Activated CD8-positive, alpha-beta memory T cell treated with anti-CD3 and anti-CD28 coated beads for 36 hours (primary cell): Measurements from ENCODE around the gene AP2A2. TPM values are rescaled to one million over a fixed set of nuclear protein-coding genes. Genes with fewer than 3 reads are reported as not detected.

ENCODE experiments used
- CTCF ChIA-PET: fragments of 350-600 bp; sonication (Branson Sonifier 250); formaldehyde crosslinking; loops from one replicate; lab custom pipeline; 2021; ENCODE audit warnings: antibody characterized with exemption; lab: Charles Lee
- POLR2A ChIA-PET: fragments of 350-600 bp; sonication (Branson Sonifier 250); formaldehyde crosslinking; loops from one replicate; lab custom pipeline; 2021; ENCODE audit warnings: antibody characterized with exemption; lab: Charles Lee
- total RNA-seq, 2 experiments: library from RNA; stranded (reverse); gene quantifications; one replicate each; pipeline ENCODE4 v1.2.3, GENCODE V29; 2021

AP2A2 gene
- 10 to 100 TPM; 37.8 to 38.3 TPM for total RNA-seq

DNA sequence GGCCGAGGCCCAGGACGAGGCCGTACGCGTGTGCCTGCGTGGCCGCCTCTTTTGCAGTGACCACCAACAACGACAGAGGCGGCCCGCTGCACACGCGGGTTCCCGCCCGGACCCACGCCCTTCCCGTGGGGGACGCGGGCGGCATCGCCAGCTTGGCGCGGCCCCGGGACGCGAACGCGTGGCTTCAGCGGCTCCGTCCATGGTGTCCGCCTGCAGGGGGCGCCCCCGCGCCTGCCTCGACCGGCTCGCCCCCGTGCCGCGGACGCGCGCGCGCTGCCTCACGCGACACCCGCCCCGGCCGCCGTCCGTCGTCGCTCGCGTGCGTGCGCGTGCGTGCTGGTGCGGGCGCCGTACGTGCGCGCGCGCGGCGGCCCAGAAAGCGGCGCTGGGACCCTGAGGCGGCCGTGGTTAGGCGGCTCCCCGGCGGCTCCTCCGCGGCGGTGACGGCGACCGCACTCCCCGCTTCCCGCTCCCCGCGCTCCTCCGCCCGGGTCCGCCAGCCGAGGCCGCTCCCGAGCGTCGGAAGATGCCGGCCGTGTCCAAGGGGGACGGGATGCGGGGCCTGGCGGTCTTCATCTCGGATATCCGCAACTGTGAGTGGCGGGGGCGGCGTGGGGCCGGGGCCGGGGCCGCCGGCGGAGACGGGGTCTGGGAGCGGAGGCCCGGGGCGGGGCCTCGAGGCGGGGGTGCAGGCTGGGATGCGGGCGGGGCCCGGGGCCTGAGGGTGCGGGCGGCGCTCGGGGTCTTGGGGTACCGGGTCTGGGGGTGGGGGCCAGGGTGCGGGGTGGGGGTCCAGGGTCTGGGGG lies at the start of gene AP2A2:
Gene AP2A2, plus strand, starts transcription at position 375 of the 806 bp plus-strand sequence. Its CDS starts 152 bp downstream, at position 527.
- ChIA-PET CTCF (interaction anchor here (0.6 to 1.2 kb wide), 5 partner anchors 10 to 125 kb away, joined by 3 to 4 read pairs (median 3); no protein-coding TSS in a partner anchor), POLR2A (no interaction called here)

DNA sequence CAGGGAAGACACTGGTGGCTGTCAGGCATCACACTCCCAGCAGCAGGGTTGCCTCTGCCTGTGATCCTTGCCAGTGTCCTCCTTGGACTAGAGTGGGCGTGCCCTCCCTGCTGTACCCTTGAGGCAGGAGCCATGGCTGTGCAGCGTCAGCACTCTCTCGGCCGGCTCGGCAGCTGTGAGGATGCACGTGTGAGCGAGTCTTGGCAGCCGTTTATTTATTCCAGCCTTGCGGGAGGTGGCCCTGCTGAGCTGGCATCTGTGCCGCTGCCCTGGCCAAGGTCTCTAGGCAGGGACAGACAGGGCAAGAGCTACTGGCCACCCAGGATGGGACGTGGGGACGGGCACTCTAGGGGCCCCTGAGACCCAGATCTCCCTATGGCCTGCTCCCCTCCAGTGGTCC lies 49.1 kb upstream of the AP2A2 start:
- POLR2A ChIA-PET, result no interaction called here

DNA sequence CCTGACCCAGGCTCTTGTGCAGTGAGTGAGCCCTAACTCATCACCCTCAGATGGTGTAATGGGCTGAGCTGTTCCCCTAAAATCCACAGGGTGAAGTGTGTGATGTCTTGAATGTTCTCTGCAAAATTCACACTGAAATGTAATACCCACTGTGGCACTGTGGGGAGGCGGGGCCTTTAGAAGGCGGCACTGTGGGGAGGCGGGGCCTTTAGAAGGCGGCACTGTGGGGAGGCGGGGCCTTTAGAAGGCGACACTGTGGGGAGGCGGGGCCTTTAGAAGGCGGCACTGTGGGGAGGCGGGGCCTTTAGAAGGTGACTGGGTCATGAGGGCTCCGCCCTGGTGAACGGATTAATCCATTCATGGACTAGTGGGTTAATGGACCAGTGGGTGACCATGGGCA lies 48.1 kb upstream of the AP2A2 start:
- CTCF ChIA-PET, result no interaction called here
- POLR2A ChIA-PET, result no interaction called here

More for the DNA sequence above, 49.1 kb upstream of the AP2A2 start:
- CTCF ChIA-PET, result no interaction called here

DNA sequence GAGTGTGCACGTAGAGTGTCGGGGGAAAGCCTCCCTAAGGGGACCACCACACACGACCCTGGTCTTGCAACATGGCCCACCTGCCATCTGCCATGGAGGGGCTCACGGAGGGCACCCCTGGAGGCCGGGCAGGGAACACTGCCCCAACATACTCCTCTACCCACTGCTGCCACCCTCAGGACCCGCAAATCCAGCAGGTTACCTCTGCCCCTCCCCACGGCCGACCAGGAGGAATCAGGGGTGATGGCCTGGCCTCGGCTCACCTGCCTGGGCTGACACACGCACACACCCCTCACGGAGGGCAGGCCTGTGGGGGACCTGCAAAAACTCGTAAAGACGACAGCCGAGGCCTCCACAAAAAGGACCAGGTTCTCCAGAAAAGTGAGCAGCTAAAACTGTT lies 45.2 kb upstream of the AP2A2 start:
- POLR2A ChIA-PET, result no interaction called here
- CTCF ChIA-PET, result no interaction called here

DNA sequence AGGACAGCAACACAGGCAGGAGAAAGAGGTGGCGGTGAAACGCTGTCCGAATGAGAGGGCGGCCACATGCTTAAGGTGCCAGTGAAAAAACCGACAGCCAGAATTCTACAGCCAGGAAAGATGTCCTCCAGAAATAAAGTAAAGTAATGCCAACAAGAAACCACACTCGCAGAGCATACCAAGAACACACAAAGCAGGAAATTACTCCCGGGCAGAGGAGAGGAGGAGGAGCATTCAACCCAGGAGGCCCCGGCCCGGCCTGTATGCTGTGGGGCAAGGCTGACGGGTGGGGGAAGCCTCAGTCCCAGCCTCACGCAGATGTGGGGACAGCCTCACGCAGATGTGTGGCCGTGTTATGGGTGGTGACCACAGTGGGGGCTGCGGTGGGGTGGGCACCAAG lies 43.1 kb upstream of the AP2A2 start:
- POLR2A ChIA-PET, result no interaction called here
- CTCF ChIA-PET, result no interaction called here

DNA sequence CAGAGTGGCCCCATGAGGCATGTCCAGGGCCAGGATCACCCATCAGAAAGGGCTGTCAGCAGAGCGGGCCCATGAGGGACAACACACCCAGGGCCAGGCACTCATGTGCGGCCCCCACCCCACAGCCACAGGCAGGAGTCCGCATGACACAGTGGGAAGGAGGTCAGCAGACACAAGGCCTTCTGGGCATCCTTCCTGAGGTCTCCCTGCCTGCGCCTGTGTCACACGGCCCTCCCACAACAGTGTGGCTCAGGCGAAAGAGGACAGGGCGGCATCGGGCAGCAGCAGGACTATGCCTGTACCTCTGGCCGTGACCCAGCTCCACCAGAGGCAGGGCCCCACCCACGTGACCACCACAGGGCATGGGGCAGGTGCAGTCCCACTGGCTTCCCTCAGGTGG lies 42.1 kb upstream of the AP2A2 start:
- CTCF ChIA-PET, result no interaction called here

DNA sequence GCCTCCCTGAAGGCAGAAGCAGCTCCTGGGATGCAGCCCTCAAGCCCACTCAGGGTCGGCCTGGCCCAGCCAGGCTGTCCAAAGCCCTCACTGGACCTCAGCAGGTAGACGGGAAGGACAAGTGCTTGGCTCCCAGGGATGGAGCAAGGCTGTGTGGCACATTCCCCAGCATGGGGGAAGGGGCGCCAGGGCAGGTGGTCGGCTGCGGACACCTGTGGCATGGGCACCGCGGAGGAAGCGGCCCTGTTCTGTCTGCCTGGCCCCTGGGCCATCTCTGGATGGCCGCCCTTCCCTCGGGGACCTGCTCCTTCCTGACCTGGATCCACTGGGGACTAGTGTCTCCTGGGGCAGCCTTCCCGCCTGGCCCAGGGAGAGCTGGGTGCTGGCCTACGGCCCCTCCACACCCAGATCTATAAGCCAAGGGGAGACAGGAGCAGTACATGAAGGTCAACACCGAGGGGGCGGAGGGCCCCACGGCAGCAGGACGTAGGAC lies 41.0 kb upstream of the AP2A2 start:
- CTCF ChIA-PET, result no interaction called here
- POLR2A ChIA-PET, result interaction anchor here (0.6 kb wide), 1 partner anchor 575 kb away, joined by 3 read pairs; no protein-coding TSS in a partner anchor

More for the DNA sequence above, 42.1 kb upstream of the AP2A2 start:
- POLR2A ChIA-PET, result no interaction called here

DNA sequence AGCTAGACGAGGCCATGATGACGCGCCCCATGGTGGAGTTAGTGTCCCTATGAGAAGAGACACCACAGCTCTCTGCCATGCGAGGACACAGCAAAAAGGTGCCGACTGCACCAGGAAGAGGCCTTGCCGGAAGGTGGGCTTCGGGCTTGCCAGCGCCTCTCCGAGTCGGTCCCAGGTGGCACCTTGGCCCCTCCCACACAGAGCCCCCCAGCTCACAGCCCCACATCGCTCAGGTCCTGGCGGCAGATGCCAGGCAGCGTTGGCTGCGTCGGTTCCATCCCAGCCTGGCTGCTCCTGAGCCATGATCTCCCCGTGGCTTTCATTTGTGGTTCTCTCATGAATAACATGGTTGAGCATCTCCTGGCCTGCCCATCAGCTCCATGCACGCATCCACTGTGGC lies 39.1 kb upstream of the AP2A2 start:
- CTCF ChIA-PET, result interaction anchor here (0.6 to 1.5 kb wide), 2 partner anchors 12 to 35 kb away, joined by 3 read pairs; no protein-coding TSS in a partner anchor
- POLR2A ChIA-PET, result no interaction called here

DNA sequence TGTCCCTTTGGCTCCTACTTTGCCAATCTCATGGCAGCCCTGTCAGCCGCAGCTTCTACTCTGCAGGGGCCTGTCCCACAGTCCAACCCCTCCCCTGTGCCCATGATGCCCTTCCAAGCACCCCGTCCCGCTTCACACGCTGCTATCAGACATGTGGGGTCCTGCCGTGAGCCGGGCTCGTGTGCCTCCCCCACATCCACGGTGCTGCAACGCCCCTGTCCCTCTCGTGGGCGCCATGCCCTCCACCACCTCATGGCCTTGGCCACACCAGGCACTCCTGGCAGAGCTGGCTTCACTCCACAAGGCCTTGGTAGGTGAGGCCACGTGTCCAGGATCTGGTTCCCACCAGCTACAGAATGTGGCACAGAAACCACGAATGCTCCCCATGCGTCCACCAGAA lies 38.1 kb upstream of the AP2A2 start:
- CTCF ChIA-PET, result interaction anchor here (1.5 kb wide), 1 partner anchor 13 kb away, joined by 3 read pairs; no protein-coding TSS in a partner anchor
- POLR2A ChIA-PET, result no interaction called here

DNA sequence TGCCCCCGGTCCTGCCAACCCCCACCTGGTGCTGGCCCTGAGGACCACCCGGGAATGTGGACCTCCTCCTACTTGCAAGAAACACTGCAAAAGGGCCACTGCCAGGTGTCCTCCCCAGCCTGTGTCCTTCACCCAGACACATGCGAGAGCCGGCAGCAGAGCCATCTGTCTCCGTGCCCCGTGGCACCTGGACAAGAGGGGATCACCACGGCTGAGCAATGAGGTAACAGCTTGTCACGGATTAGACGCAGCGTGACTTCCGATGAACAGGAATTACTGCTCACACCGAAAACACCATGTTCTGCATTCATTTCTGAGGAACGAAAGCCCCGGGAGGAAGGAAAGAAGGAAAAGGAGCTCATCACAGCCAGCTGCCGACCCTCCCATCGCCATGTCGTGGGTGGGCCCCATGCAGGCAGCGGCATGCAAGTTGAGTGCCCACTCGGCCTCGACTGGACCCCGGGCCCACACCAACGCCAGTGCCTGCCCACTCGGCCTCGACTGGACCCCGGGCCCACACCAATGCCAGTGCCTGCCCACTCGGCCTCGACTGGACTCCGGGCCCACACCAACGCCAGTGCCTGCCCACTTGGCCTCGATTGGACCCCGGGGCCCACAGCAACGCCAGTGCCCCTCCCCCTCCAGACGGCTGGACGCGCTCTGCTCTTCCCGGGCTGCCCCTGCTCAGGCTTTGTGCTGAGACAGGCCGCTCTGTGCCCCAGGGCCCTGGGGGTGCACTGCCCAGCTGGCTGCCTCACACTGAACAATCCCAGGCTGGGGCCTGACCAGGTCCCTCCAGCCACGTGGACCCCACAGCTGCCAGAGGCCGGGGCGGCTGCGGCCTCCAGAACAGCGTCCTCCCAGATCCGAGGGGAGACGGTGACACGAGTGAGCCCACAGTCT lies 37.1 kb upstream of the AP2A2 start:
- CTCF ChIA-PET, result no interaction called here

DNA sequence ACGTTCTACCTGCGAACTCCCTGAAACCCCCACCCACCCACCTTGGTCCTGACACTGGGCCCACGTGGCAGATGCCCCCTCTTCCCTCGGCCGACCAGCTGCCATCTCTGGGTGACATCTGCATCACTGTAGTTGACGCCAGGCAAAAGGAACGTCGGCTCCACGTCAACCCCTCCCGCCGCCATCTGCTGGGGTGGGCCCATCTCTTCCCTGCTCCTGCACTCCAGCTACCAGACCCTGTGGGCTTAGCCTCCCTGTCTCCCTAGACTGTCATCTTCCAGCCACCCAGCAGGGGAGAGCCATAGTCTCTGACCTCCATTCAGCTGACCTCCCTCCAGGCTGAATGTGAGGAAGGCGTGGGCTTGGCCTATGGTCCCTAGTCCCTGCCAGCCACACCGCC lies 36.4 kb upstream of the AP2A2 start:
- ChIA-PET CTCF (no interaction called here), POLR2A (no interaction called here)

More for the DNA sequence above, 37.1 kb upstream of the AP2A2 start:
- POLR2A ChIA-PET, result no interaction called here

DNA sequence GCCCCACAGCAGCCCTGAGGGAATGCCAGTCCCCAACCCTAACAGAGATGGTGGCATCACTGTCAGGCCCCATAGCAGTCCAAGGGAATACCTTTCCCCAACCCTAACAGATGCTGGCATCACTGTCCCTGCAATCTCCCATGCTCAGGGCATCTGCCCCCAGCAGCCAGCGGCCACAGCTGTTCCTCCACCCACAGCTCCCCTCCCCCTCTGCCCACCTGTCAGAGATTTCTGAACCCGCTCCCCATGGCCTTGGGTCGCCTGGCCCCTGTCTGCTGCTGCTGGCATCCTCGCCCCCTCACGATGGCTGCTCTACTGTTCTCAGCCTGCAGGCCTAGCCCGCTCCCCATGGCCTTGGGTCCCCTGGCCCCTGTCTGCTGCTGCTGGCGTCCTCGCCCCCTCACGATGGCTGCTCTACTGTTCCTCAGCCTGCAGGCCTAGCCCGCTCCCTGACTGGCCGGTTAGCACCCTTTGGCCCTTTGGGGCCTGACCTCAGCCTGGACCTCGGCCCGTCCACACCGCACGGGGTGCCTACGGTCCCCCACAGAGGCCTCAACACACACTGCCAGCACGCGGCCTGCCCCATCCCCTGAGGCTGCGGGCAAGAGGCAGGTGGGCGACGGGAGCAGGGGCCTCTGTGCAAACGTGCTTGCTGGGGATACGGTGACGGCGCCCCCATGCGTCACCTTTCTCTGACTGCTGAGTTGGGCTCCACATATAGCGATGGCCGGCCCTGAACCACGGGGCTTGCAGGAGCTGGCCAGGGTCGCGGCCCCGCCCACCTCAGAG lies 35.8 kb upstream of the AP2A2 start:
- ChIA-PET CTCF (no interaction called here), POLR2A (no interaction called here)

DNA sequence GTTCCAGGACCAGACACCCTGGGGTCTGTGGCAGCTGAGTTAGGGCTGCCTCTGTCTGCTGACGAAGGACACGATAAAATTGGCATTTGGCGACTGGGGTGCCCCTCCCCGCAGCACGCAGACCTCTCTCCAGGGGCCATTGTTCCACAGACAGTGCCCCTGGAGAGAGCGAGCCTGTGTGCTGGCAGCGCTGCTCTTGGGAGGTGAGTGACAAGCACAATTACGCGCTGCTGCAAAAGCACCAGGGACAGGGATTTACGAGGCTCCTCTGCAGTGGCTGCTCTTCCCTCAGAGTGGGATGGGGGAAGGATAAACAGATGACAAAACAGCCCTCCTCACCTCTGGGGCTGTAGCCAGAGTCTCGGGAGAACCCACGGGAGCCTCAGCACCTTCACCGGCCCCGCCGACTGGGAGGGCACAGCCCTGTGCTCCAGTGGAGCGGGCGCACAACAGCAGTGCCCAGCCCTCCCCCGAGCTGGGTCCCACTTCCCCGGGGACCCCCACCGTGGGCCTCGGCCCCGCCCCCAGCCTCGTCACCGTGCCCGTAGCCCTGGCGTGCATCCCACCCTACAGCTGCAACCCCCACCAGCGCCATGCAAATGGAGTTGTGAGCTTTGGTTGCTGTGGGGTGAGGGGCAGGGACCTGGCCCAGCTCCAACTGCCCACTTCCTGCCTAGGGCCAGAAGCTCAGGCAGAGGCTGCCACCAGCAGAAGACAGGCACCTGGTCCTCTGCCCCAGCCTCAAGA lies 34.7 kb upstream of the AP2A2 start:
- ChIA-PET POLR2A (no interaction called here), CTCF (interaction anchor here (1.0 kb wide), 1 partner anchor 43 kb away, joined by 3 read pairs; no protein-coding TSS in a partner anchor)

DNA sequence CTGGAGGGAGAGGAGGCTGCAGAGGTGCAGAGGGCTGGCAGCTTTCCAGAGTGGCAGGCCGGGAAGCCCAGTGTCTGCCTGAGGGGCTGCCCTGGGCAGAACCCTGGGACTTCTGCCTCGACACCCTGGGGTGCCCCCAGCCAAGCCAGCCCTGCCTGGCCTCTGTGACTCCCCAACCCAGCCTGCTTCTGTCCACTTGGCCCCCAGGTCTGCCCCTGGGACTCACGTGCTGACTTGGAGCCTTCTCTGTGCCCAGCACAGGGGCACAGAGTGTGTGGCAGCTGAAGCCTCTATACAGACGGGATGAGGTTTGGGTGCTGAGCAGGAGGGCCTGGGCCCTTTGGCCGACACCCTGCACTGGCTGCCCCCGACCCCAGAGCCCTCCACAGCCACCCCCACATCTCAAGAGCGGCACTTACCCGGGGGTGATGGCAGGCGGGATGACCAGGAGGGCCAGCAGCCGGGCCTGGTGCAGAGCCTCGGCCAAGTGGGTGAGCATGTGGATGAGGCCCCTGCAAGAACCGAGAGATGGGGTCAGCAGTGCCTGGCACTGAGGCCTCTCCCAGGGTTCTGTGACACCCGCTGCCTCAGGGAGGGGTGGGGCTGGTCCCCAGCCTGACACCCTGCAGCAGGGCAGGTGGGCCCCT lies 32.5 kb upstream of the AP2A2 start:
- ChIA-PET CTCF (no interaction called here), POLR2A (no interaction called here)

DNA sequence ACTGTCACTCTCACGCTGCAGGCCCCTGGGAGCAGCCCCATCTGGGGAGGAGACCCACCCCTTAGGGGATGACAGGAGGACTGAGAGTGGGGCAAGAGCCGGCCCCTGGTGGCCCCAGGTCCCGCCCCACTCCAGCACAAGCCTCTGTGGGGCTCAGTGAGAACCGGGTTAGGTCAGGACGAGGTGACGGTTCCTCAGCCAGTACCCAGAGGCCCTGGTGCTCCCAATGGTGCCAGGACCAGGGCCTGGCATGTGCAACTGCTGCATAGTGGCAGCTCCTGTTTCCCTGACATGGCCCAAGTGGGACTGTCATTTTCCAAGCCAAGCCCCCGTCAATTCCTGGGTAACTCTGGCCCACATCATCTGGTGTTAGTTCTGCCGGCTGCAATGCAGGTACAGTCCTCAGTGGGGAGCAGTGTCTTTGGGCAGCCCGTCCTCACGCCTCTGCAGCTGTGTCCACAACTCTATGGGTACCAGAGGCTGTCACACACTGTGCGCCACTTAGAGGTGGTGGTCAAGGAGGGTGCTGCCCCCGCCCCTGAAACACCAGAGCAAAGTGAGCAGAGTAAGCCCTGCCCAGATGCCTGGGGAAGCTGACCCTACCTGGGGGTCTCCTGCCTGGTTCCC lies 31.0 kb upstream of the AP2A2 start:
- POLR2A ChIA-PET, result no interaction called here
- CTCF ChIA-PET, result no interaction called here

DNA sequence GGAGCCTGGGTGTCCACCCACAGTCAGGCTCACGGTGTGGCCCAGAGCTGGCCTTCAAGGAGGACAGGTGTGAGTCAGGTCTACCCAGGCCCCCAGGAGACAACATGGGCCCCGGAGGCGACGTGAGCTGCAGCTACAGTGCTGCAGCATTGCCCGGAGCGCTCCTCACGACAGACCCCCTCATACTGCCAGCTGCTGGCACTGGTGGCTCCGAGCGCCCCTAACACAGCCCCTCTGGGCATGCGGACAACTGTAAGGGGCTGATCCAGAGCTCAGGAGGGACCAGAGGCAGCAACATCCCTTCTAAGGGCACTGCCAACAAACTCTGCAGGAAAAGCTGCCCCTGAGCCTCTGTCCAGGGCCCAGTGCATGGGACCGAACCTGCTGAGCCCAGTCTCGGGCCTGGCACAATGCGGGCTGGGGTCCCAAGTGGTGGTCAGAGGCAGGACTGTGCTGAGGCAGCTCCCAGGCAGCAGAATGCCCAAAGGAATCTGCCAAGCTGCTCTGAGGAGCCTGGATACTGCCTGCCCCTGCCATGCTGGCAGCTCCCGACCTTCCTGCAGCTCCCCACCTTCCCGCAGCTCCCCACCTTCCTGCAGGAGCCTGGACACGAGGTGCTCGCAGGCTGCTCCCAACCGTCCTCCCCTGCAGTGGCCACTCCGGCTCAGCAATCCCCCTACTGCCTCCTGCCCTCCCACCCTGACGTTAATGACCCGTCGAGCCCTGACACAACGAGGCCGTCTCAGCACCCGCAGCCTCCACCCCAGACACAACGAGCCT lies 30.1 kb upstream of the AP2A2 start:
- POLR2A ChIA-PET, result no interaction called here

More for the DNA sequence above, 30.1 kb upstream of the AP2A2 start:
- CTCF ChIA-PET, result no interaction called here
